GM18873 (cell line): ENCODE measurements around the gene INAVA.
A peak's percentile ranks its signal among the peaks of the same experiment; 100 is the strongest.
"Not testable (repeated sequence)": the region's sequence is repeated elsewhere in the genome, so short reads cannot be mapped to it uniquely, and the experiment has no call there.

Experiments used
- ATAC-seq: cut with Tn5 transposase; IDR thresholded peaks from one replicate; pipeline ENCODE4 v1.9.1; 2021; ENCODE audit warnings: mild to moderate bottlenecking, moderate library complexity, moderate number of reproducible peaks; ENCODE audit not compliant: unreplicated experiment, low FRiP score

Gene INAVA

DNA sequence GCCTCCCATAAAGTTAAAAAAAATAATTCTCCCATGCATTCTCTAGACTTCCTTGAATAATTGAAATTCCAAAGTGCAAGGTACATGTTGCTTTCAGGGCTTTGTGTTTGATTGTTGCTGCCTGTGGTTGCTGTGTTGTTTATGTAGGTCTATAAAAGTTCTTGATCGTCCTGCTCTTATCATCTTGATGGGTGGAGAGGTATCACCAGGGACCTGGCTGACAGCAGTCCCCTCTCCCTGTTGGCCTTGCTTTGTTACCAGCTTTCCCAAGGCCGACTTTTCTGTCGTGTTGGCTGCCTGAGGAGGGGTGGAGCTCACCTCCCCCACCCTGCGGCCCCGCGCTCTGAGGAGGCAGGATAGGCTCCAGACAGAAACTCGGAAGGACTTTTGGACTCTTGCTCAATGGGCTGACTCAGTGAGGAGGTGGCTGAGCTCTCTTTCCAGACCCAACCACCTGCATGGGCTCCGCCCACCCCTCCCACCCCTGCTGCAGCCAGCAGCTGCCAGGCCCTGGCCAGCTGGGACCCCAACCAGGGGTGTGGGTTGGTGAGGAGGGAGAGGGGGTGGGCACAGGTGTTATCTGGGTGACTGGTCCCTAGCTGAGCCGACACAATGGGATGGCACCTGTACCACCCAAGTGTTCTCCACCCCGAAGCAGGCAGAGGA lies 2.0 kb downstream of the INAVA start:
- no peak for ATAC-seq

- no peak for ATAC-seq
These were observed 2.6 kb downstream of the INAVA start for GRCh38 chr1:200897259-200897658.

- no peak for ATAC-seq
These were observed 4.3 kb downstream of the INAVA start for GRCh38 chr1:200899015-200899386.

DNA sequence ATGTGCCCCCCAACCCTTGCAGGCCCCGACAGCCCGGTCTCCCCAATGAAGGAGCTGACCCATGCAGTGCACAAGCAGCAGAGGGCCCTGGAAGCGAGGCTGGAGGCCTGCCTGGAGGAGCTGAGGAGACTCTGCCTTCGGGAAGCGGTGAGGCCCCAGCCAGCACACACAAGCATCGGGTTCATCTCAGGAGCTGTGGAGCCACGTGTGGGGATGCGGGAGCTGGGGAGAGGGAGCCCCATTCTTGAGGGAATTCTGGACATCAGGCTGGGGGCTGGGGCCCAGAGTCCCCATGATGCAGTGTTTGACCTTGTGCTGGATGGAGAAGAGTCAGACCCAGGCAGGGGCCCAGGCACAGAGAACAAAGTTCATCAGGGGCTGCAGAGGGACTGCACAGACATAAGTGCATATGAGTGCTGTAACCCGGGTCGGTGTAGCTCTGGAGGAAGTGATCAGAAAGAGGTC lies 4.8 kb downstream of the INAVA start:
- ATAC-seq: no peak

- no peak for ATAC-seq
These were observed 5.5 kb downstream of the INAVA start for GRCh38 chr1:200899954-200900867.

GRCh38 chr1:200900877-200901276 lies 6.2 kb downstream of the INAVA start:
- no peak for ATAC-seq

- ATAC-seq: no peak
These were observed 6.7 kb downstream of the INAVA start for GRCh38 chr1:200901350-200901749.

DNA sequence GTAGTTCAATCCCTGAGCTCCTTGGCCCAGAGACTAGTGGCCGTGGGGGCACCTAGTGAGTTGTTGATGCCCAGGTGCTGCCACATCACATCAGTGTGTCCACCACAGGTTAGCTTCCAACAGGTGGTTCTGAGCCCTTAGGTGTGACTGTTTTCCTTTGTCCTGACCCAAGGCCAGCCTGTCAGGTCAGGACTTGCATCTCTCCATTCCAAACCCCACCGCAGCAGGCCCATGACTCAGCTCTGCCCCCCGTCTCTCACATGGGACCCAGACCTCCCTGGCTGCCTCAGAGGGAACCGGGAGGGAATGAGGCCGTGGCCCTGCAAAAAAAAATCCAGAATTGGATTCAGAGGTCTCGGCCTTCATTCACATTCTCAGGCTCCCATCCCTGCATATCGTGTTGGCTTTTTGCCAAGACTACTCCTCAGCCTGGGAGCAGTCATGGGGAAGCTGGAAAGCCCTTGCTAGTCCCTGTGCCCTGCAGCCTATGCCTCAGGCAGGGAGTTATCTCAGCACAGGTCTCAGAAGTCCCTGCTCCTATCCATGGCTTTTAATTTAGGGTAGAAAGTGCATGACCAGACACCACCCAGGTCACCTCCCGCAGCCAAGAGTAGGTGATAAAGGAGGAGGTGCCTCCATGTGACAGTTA lies 7.2 kb downstream of the INAVA start:
- no peak for ATAC-seq

DNA sequence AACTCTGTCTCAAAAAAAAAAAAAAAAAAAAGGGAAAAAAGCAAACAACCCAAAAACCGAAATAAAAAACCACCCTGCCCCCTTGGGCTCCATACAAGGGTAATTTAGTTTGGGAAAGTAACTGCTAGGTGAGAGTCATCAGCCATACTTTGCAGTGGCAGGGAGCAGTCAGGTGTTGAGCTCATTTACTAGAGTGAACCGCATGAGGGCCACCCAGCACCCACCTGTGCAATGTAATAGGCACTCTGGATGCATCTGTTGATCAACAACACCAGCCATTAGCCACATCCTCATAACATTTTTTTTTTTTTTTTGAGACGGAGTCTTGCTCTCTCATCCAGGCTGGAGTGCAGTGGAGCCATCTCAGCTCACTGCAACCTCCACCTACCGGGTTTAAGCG lies 9.1 kb downstream of the INAVA start:
- ATAC-seq: no peak

- ATAC-seq: no peak
These were observed 10.1 kb downstream of the INAVA start for GRCh38 chr1:200904772-200905171.

- ATAC-seq: peak; percentile 39
These were observed 10.8 kb downstream of the INAVA start for GRCh38 chr1:200905411-200906052.

DNA sequence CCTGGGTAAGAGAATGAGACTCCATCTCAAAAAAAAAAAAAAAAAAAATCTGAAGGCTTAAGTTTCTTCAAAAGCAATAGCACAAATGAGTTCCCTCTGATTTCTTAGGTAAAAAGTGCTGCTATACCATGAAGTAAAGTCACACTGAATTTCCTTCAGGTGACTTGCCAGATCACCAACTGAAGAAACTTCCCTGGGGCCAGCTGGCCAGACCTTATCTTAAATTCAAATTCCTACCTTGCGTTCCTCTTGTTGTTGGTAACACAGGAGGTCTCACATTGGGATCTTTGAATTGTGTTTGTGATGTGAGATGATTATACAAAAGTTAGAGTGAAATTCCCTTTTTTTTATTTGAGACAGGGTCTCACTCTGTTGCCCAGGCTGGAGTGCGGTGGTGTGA lies 11.8 kb downstream of the INAVA start:
- ATAC-seq: no peak

- peak; percentile 60 for ATAC-seq
These were observed 13.0 kb downstream of the INAVA start for GRCh38 chr1:200907611-200908097.

DNA sequence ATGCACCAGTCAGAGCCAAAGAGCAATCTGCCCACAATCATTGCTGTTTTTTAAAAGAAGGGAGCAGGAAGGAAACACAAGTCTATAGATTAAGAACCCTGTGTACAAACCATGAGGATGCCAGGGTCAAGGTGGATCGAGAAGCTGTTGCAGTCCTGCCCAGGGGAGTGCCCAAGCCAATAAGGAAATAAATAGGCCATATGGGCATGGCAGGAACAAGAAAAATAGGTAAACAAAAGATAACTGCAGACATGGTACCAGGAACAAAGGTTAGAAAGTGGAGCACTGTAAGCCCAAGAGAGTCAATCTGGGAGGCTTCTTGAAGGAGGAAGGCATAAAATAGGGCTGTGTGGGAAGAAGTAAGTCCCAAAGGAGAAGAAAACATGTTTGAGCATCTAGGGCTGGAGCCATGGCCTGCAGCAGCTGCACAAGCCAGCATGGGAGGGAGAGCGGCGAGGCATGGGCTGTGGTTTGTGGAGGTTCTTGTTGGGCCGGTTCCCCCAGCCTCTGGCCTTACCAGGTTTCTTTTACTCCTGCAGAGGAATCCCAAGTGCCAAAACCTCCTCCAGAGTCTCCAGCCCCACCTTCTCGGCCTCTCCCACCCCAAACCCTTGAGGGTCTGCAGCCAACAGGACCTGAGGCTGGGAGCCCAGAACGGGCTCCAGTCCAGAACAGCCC lies 13.6 kb downstream of the INAVA start:
- no peak for ATAC-seq

DNA sequence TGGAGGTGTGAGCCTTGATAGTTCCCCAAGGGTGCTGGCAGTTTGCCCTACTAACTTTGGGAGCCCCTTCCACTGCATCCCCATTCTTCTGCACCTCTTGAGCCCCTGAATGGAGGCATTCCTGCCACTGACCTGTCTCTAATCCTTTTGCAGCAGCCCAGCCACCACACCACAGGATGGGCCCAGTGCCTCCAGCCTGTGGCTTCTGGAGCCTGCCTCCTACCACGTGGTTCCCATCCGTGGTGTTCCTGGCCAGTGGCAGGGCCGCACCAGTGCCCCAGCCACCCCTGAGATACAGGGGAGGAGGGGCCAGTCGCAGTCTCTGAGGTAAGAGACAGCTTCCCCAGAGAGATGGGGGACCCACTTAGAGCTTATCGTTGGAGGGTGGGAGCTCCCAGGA lies 14.4 kb downstream of the INAVA start:
- no peak for ATAC-seq

DNA sequence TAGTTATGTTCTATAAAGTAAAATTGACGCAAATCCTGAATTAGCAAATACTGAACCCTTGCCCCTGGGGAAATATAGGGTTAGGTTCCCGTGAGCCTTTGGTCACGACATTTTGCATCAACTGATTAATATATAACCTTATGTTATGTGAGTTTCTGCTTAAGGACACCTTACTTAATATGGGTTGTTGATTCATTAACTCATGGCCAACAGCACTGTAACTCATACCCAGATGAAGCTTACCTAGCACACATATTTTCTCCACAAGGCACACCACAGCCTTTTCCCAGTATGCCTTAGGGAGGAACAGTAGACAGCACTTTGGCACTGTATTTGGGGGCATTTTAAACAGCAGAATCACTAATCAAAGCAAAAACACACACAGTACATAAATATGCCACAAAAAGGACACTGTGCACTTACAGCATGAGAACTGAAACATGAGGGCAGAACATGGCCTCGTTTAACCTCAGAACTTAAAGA lies 15.1 kb downstream of the INAVA start:
- ATAC-seq: peak; percentile 41

GRCh38 chr1:200911361-200911760 lies 16.7 kb downstream of the INAVA start:
- no peak for ATAC-seq

- ATAC-seq: not testable (repeated sequence)
These were observed 17.2 kb downstream of the INAVA start for GRCh38 chr1:200911936-200912335.

GRCh38 chr1:200912737-200913407 lies 18.2 kb downstream of the INAVA start:
- ATAC-seq: no peak
